BE2C (cell line): Measurements from ENCODE around the gene IGDCC3.

Experiments
- DNase-seq: peaks from one replicate; pipeline ENCODE4 v3.0.0-alpha.2; 2020
- H3K27me3 ChIP-seq: fragments of 250-450 bp; sonication (Bioruptor Pico); 2 replicates; pipeline ENCODE4 v1.5.1; 2020; ENCODE audit warnings: mild to moderate bottlenecking
- H3K36me3 ChIP-seq: fragments of 250-450 bp; sonication (Bioruptor Pico); 2 replicates; pipeline ENCODE4 v1.5.1; 2020; ENCODE audit warnings: mild to moderate bottlenecking
- H3K4me1 ChIP-seq: fragments of 250-450 bp; sonication (Bioruptor Pico); 2 replicates; pipeline ENCODE4 v1.5.1; 2020
- H3K4me3 ChIP-seq: 2 replicates; pipeline ENCODE4 v1.5.1; 2011; ENCODE audit warnings: low read depth, low read length
- H3K9me3 ChIP-seq: fragments of 250-450 bp; sonication (Bioruptor Pico); 2 replicates; pipeline ENCODE4 v1.5.1; 2020
- TF ChIP-seq, protein P1 (sequence below): IDR thresholded peaks from 2 replicates; pipeline ENCODE4 v1.5.1; 2012; ENCODE audit warnings: mild to moderate bottlenecking, low read depth, low read length

Gene IGDCC3

GRCh38 chr15:65327651-65328393, 50.0 kb downstream of the IGDCC3 start:
- Histone ChIP-seq H3K9me3 (no peaks in the 10 kb centered on the region), H3K27me3 (no peaks in the 10 kb centered on the region), H3K4me3 (no peak overlapping the region), H3K4me1 (peaks cover 8% of the 10 kb centered on the region), H3K36me3 (peaks cover 24% of the 10 kb centered on the region)
- DNase-seq: no peak
- TF ChIP-seq, protein P1, sequence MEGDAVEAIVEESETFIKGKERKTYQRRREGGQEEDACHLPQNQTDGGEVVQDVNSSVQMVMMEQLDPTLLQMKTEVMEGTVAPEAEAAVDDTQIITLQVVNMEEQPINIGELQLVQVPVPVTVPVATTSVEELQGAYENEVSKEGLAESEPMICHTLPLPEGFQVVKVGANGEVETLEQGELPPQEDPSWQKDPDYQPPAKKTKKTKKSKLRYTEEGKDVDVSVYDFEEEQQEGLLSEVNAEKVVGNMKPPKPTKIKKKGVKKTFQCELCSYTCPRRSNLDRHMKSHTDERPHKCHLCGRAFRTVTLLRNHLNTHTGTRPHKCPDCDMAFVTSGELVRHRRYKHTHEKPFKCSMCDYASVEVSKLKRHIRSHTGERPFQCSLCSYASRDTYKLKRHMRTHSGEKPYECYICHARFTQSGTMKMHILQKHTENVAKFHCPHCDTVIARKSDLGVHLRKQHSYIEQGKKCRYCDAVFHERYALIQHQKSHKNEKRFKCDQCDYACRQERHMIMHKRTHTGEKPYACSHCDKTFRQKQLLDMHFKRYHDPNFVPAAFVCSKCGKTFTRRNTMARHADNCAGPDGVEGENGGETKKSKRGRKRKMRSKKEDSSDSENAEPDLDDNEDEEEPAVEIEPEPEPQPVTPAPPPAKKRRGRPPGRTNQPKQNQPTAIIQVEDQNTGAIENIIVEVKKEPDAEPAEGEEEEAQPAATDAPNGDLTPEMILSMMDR: no peak

DNA sequence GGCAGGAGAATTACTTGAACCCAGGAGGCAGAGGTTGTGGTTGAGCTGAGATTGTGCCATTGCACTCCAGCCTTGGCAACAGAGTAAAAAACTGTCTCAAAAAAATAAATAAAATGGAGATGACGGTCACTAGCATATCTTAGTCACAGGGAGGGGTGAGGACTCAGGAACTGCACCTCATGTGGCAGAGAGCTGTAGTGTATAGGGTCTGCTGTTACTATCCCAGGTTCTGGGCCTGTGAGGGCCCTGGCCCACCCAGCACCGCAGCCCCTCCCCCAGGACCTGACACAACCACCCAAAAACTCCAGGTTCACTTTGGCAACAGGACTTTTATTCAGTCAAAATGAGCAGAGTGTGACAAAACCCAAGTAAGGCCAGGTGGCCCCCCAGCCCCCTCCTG, 51.0 kb downstream of the IGDCC3 start:
- H3K36me3 ChIP-seq: peaks cover 22% of the 10 kb centered on the region
- no peak overlapping the region for H3K4me3 ChIP-seq
- H3K27me3 ChIP-seq: no peaks in the 10 kb centered on the region
- DNase-seq: no peak
- H3K9me3 ChIP-seq: no peaks in the 10 kb centered on the region
- peaks cover 15% of the 10 kb centered on the region for H3K4me1 ChIP-seq
- TF ChIP-seq, protein P1: no peak

DNA sequence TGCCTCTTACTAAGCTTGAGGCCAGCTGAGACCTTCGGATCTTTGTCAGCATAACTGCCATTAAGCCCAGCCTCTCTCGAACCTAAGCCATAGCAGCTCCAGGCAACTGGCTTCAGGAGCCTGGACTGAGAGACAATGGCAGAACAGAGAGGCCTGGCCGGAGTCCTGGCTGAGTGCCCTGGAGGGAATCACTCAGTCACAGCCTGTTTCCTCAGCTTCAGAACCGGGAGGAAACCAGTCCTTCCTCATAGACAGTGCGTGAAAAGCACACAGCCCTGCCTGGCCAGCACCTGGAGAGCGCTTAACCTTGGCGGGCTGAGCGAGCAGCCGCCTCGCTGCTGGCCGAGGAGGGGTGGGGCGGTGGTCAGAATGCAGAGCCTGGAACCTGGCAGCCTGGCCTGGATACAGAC, 51.7 kb downstream of the IGDCC3 start:
- peaks cover 15% of the 10 kb centered on the region for H3K4me1 ChIP-seq
- H3K4me3 ChIP-seq: no peak overlapping the region
- DNase-seq: peak; percentile 85
- peaks cover 20% of the 10 kb centered on the region for H3K36me3 ChIP-seq
- TF ChIP-seq, protein P1: no peak
- no peaks in the 10 kb centered on the region for H3K27me3 ChIP-seq
- no peaks in the 10 kb centered on the region for H3K9me3 ChIP-seq

- DNase-seq: peak; percentile 97
These were observed 54.7 kb downstream of the IGDCC3 start for GRCh38 chr15:65323071-65323511.

DNA sequence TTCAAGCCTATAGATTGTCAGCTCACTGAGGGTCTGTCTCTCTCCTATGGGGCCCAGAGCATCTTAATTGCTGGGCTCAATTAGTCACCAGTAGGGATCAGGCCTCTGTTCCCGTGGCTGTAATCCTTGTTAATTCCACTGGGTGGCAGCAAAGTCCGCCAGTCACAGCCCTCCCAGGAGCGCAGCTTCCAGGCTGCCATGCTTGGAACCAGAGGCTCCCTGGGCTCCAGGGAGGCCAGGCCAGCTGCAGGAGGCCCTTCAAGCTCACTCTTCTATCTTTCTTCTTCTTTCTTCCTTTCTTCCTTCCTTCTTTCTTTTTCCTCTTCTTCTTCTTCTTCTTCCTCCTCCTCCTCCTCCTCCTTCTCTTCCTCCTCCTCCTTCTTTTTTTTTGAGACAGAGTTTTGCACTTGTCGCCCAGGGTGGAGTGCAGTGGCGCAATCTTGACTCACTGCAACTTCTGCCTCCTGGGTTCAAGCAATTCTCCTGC, 58.9 kb downstream of the IGDCC3 start:
- H3K9me3 ChIP-seq: no peaks in the 10 kb centered on the region
- H3K4me3 ChIP-seq: no peak overlapping the region
- H3K27me3 ChIP-seq: no peaks in the 10 kb centered on the region
- H3K36me3 ChIP-seq: no peaks in the 10 kb centered on the region
- peaks cover 8% of the 10 kb centered on the region for H3K4me1 ChIP-seq
- peak; percentile 87 for DNase-seq
- TF ChIP-seq, protein P1: peak; percentile 87

More at GRCh38 chr15:65323071-65323511, 54.7 kb downstream of the IGDCC3 start:
- TF ChIP-seq, protein P1: no peak
- Histone ChIP-seq H3K9me3 (no peaks in the 10 kb centered on the region), H3K4me3 (no peak overlapping the region), H3K4me1 (peaks cover 15% of the 10 kb centered on the region), H3K36me3 (no peaks in the 10 kb centered on the region), H3K27me3 (no peaks in the 10 kb centered on the region)

DNA sequence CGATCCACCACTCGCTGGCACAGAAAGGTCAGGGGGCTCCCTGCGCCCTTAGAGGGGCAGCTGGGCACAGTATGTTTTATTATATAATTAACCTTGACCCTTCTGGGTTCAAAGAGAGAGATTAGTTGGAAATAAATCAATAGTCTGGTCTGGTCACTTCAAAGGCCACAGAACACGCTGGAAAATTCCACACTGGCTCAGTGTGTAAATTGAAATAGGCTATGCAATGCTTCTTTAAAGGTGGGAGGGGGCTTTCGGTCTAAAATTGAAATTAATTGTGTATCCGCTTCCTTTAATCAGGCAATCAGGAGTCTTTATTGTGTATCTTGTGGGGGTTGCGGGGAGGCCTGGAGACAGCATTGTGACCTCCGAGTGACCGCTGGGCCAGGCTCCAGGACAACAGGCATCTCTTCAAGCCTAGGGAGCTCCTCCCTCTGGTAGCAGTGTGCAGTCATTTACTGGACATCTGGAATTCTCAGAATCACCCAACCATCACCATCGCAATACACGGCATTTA, 65.3 kb downstream of the IGDCC3 start:
- no peak overlapping the region for H3K4me3 ChIP-seq
- peaks cover 6% of the 10 kb centered on the region for H3K4me1 ChIP-seq
- H3K27me3 ChIP-seq: no peaks in the 10 kb centered on the region
- no peaks in the 10 kb centered on the region for H3K36me3 ChIP-seq
- DNase-seq: peak; percentile 46
- TF ChIP-seq, protein P1: peak; percentile 10; the same call in 1 of the 2 replicates
- no peaks in the 10 kb centered on the region for H3K9me3 ChIP-seq
